HCT116 (cell line): Measurements from ENCODE around the gene IFRD2. TPM values are rescaled to one million over a fixed set of nuclear protein-coding genes. Genes with fewer than 3 reads are reported as not detected.

Experiments used
- ATAC-seq: fragments of 200-7000 bp; cut with Tn5 transposase; 2 replicates; pipeline ENCODE4 v1.9.1; 2020; ENCODE audit warnings: mild to moderate bottlenecking, moderate library complexity
- BruUV-seq: library from RNA; stranded (reverse); fragments of 400-500 nt; replicated peaks from 2 replicates; lab custom pipeline; 2021; lab: Mats Ljungman, UMichigan
- CTCF ChIA-PET: fragments of 300-600 bp; sonication (Branson Sonifier 250); formaldehyde crosslinking; loops from one replicate; lab custom pipeline; 2021; ENCODE audit warnings: antibody characterized with exemption; lab: Charles Lee
- POLR2A ChIA-PET: fragments of 300-600, 350-600 bp; sonication (Branson Sonifier 250); formaldehyde crosslinking; loops from one replicate; lab custom pipeline; 2021; ENCODE audit warnings: antibody characterized with exemption; lab: Charles Lee
- RAD21 ChIA-PET, 2 experiments: fragments of 300-600 bp; sonication (Branson Sonifier 250); formaldehyde crosslinking; loops; one replicate each; lab custom pipeline; 2023; ENCODE audit warnings: low total read pairs in 2 of 2; ENCODE audit not compliant: uncharacterized antibody in 2 of 2, unreplicated experiment in 2 of 2, low non-redundant PET in 1 of 2; lab: Charles Lee
- DNase-seq: peaks from one replicate; pipeline ENCODE4 v3.0.0-alpha.2; 2010; ENCODE audit warnings: low read depth, low spot score
- H2AFZ ChIP-seq: fragments of 200-600 bp; shearing (Covaris generic), sonication (generic); 2 replicates; pipeline ENCODE4 v1.6.1; 2017; ENCODE audit warnings: low read depth, mixed run types, mixed read lengths, antibody characterized with exemption, low read length; ENCODE audit not compliant: poor library complexity, severe bottlenecking
- H3K27ac ChIP-seq: 2 replicates; pipeline ENCODE4 v1.5.1; 2012; ENCODE audit warnings: low read depth, low read length
- H3K27me3 ChIP-seq: fragments of 200-600 bp; sonication (generic); 2 replicates; pipeline ENCODE4 v1.6.1; 2016; ENCODE audit warnings: mixed run types, low read length, mixed read lengths; ENCODE audit not compliant: insufficient read depth
- H3K36me3 ChIP-seq, 2 experiments: fragments of 200-500 bp in 1 of 2; fragments of 200-600 bp in 1 of 2; sonication (Bioruptor generic) in 1 of 2; sonication (generic) in 1 of 2; 2 replicates each; pipeline versions ENCODE4 v1.5.1 to v1.6.1; 2014 to 2016; ENCODE audit warnings: low read length in 2 of 2, inconsistent platforms in 1 of 2, mixed read lengths in 1 of 2, mixed run types in 1 of 2; ENCODE audit not compliant: insufficient read depth in 2 of 2, control insufficient read depth in 1 of 2
- H3K4me1 ChIP-seq, 2 experiments: fragments of 200-600 bp in 1 of 2; sonication (generic) in 1 of 2; 2 replicates each; pipeline versions ENCODE4 v1.5.1 to v1.6.1; 2012 to 2017; ENCODE audit warnings: low read length in 2 of 2, inconsistent platforms in 1 of 2, mild to moderate bottlenecking in 1 of 2, mixed read lengths in 1 of 2, mixed run types in 1 of 2, moderate library complexity in 1 of 2; ENCODE audit not compliant: insufficient read depth in 2 of 2, control insufficient read depth in 1 of 2
- H3K4me2 ChIP-seq: fragments of 200-600 bp; sonication (generic); 2 replicates; pipeline ENCODE4 v1.6.1; 2017; ENCODE audit warnings: mixed run types, low read length, mixed read lengths
- H3K4me3 ChIP-seq, 2 experiments: fragments of 200-600 bp in 1 of 2; sonication (generic) in 1 of 2; replicated peaks in 1 of 2; 2 replicates each; pipeline ENCODE4 v1.5.1; 2011 to 2016; ENCODE audit warnings: low read length in 2 of 2, control low read depth in 1 of 2, low read depth in 1 of 2, mild to moderate bottlenecking in 1 of 2, mixed read lengths in 1 of 2, mixed run types in 1 of 2
- H3K79me2 ChIP-seq: fragments of 200-600 bp; sonication (generic); 2 replicates; pipeline ENCODE4 v1.6.1; 2017; ENCODE audit warnings: mild to moderate bottlenecking, mixed run types, low read length, moderate library complexity, mixed read lengths; ENCODE audit not compliant: insufficient read depth
- H3K9ac ChIP-seq: fragments of 200-600 bp; sonication (generic); 2 replicates; pipeline ENCODE4 v1.6.1; 2016; ENCODE audit warnings: low read length, mixed read lengths
- H3K9me2 ChIP-seq: fragments of 200-600 bp; sonication (generic), shearing (Covaris generic); 2 replicates; pipeline ENCODE4 v1.6.1; 2017; ENCODE audit warnings: mixed run types, mild to moderate bottlenecking, moderate library complexity; ENCODE audit not compliant: insufficient read depth
- H3K9me3 ChIP-seq, 2 experiments: fragments of 200-500 bp in 1 of 2; fragments of 200-600 bp in 1 of 2; sonication (Bioruptor generic) in 1 of 2; sonication (generic) in 1 of 2; 2 replicates each; pipeline ENCODE4 v1.6.1; 2014 to 2017; ENCODE audit warnings: low read length in 2 of 2, mixed read lengths in 2 of 2, inconsistent platforms in 1 of 2, low read depth in 1 of 2, mild to moderate bottlenecking in 1 of 2, mixed run types in 1 of 2, moderate library complexity in 1 of 2; ENCODE audit not compliant: control insufficient read depth in 1 of 2, insufficient read depth in 1 of 2
- H4K20me1 ChIP-seq: fragments of 200-600 bp; sonication (generic), shearing (Covaris generic); 2 replicates; pipeline ENCODE4 v1.6.1; 2017; ENCODE audit warnings: mixed run types, mild to moderate bottlenecking, moderate library complexity; ENCODE audit not compliant: insufficient read depth
- CBX3 ChIP-seq: IDR thresholded peaks from 2 replicates; pipeline ENCODE4 v1.6.1; 2012; ENCODE audit warnings: low read depth
- CEBPB ChIP-seq: IDR thresholded peaks from 2 replicates; pipeline ENCODE4 v1.6.1; 2012; ENCODE audit warnings: low read depth
- POLR2A ChIP-seq: IDR thresholded peaks from 2 replicates; pipeline ENCODE4 v1.7.0; 2011; ENCODE audit warnings: borderline replicate concordance; ENCODE audit not compliant: insufficient read depth, insufficient read length; ENCODE audit errors: extremely low read depth
- YY1 ChIP-seq: IDR thresholded peaks from 2 replicates; pipeline ENCODE4 v1.6.1; 2011; ENCODE audit warnings: low read length, low read depth, moderate library complexity, mild to moderate bottlenecking; ENCODE audit not compliant: insufficient replicate concordance; ENCODE audit errors: extremely low read depth
- intact Hi-C: fragments of 100-400 bp; cut with micrococcal nuclease; formaldehyde crosslinking; loops from 2 replicates; pipeline ENCODE4 v1.10.0; 2022
- total RNA-seq: library from RNA; stranded (reverse); gene quantifications from one replicate; pipeline ENCODE4 v1.2.1, GENCODE V29; 2021; ENCODE audit not compliant: unreplicated experiment

Gene IFRD2
- total RNA-seq, 1 experiment from 2014 or later = 146 TPM

- intact Hi-C loops = no loop called here
- H3K9me2 ChIP-seq = no peaks in the 10 kb centered on the region
- no peaks in the 10 kb centered on the region for H3K9me3 ChIP-seq
- H3K79me2 ChIP-seq = peaks cover 67% of the 10 kb centered on the region
- DNase-seq = no peak
- H3K9ac ChIP-seq = peak overlapping the region; percentile 79
- 0 out of 2 replicates have a peak, but pooled peaks cover 4% of the 10 kb centered on the region for H4K20me1 ChIP-seq
- peak; percentile 6; the same call in 1 of the 2 replicates for ATAC-seq
- RAD21 ChIA-PET = no interaction called here
- CTCF ChIA-PET = interaction anchor here (0.6 kb wide), 1 partner anchor 9 kb away, joined by 3 read pairs; no protein-coding TSS in a partner anchor
- BruUV-seq = no TSS peak
- H2AFZ ChIP-seq = no peak overlapping the region
- no peaks in the 10 kb centered on the region for H3K27me3 ChIP-seq
- H3K4me1 ChIP-seq = peaks cover 43 to 59% of the 10 kb centered on the region in 2 experiments
- peak overlapping the region; percentile 80 to 89 for H3K4me3 ChIP-seq
- H3K4me2 ChIP-seq = peak overlapping the region; percentile 86
- POLR2A ChIA-PET = interaction anchor here (0.6 to 3.5 kb wide), 2 partner anchors 9 to 60 kb away, joined by 3 to 34 read pairs; no protein-coding TSS in a partner anchor
- H3K36me3 ChIP-seq = peaks cover 0 to 5% of the 10 kb centered on the region in 2 experiments; a peak in 1 of 4 replicates
- H3K27ac ChIP-seq = peak overlapping the region; percentile 81
- TF ChIP-seq CEBPB (no peak), CBX3 (no peak), POLR2A (no peak), YY1 (peak; percentile 48)
Observed at GRCh38 chr3:50237754-50238548, 54.3 kb downstream of the IFRD2 start.

Other genes with a start within 250 kb of the IFRD2 start
- gene RBM5, start 203.5 kb downstream of the IFRD2 start, total RNA-seq = 89.1 TPM
- gene SEMA3F, start 137.1 kb downstream of the IFRD2 start, total RNA-seq = 15.7 TPM
- gene GNAT1, start 100.8 kb downstream of the IFRD2 start, total RNA-seq = not detected
- 3.1 TPM for gene SLC38A3, start 87.2 kb downstream of the IFRD2 start, total RNA-seq
- 170 TPM for gene GNAI2, start 56.2 kb downstream of the IFRD2 start, total RNA-seq
- 46.2 TPM for gene SEMA3B, start 23.3 kb downstream of the IFRD2 start, total RNA-seq
- not detected for gene LSMEM2, start 13.3 kb downstream of the IFRD2 start, total RNA-seq
- gene HYAL3, start 7.0 kb upstream of the IFRD2 start, total RNA-seq = 10.3 TPM
- 21.3 TPM for gene NAA80, start 7.0 kb upstream of the IFRD2 start, total RNA-seq
- 6.1 TPM for gene HYAL1, start 11.1 kb upstream of the IFRD2 start, total RNA-seq
- 42.2 TPM for gene HYAL2, start 30.3 kb upstream of the IFRD2 start, total RNA-seq
- gene TUSC2, start 35.8 kb upstream of the IFRD2 start, total RNA-seq = 34.0 TPM
- gene RASSF1, start 48.4 kb upstream of the IFRD2 start, total RNA-seq = 29.6 TPM
- gene ZMYND10, start 53.3 kb upstream of the IFRD2 start, total RNA-seq = 3.3 TPM
- 35.4 TPM for gene NPRL2, start 58.3 kb upstream of the IFRD2 start, total RNA-seq
- 9.5 TPM for gene CYB561D2, start 58.4 kb upstream of the IFRD2 start, total RNA-seq
- gene TMEM115, start 67.1 kb upstream of the IFRD2 start, total RNA-seq = 24.6 TPM
- gene CACNA2D2, start 211.2 kb upstream of the IFRD2 start, total RNA-seq = 10.2 TPM